NCI-H345 treated with DMSO at 0.1 percent for 48 hours (cell line): ENCODE measurements around the gene UNC5CL.

Experiments used
- DNase-seq: peaks from one replicate; lab custom pipeline; 2025; ENCODE audit not compliant: unreplicated experiment; lab: John Stamatoyannopoulos, UW

Gene UNC5CL, protein sequence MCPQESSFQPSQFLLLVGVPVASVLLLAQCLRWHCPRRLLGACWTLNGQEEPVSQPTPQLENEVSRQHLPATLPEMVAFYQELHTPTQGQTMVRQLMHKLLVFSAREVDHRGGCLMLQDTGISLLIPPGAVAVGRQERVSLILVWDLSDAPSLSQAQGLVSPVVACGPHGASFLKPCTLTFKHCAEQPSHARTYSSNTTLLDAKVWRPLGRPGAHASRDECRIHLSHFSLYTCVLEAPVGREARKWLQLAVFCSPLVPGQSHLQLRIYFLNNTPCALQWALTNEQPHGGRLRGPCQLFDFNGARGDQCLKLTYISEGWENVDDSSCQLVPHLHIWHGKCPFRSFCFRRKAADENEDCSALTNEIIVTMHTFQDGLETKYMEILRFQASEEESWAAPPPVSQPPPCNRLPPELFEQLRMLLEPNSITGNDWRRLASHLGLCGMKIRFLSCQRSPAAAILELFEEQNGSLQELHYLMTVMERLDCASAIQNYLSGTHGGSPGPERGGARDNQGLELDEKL

DNA sequence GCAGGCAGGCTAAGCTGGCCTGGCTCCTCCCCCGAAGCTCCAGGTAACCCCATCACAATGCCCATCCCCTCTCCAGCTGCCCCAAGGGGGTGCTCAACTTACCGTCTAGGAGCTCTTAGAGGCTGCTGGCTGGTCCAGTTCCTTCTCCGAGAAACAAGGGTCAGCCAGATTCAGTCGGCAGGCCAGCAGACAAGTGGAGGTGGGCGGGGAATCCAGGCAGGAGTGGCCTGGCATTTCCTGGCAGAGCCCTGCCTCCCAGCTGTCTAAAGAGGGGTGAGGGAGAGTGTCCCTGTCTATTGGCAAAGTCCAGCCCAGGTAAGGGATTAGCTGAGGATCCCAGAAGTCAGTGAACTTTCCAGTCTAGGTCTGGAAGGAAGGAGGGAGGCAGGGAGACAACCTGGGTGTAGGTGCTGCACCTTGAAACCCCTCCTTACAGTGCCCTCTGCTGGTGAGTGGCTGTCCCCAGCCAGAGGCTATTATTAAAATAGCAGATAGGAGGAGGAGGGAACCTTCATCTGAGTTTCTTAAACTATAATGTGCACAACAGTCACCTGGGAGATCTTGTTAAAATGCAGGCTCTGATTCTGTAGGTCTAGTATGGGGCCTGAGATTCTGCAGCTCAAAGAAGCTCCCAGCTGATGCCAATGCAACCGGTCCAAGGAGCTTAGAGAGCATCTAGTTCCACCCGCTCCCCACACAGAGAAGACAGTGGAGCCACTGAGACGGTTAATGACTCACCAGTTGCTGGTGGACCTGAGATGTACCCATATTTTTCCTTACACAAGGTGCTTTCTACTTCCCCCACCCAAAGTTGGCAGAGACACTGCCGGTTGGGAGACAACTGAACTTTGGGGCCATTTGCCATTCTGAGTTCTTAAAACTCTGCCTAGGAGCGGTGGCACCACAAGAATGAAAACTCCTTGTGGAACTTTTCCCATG is at the start of gene UNC5CL:
Gene UNC5CL (minus strand): TSS at position 162 of the 939 bp plus-strand sequence. CDS start 4,147 bp downstream, outside the sequence.
- peak; percentile 5 for DNase-seq

DNA sequence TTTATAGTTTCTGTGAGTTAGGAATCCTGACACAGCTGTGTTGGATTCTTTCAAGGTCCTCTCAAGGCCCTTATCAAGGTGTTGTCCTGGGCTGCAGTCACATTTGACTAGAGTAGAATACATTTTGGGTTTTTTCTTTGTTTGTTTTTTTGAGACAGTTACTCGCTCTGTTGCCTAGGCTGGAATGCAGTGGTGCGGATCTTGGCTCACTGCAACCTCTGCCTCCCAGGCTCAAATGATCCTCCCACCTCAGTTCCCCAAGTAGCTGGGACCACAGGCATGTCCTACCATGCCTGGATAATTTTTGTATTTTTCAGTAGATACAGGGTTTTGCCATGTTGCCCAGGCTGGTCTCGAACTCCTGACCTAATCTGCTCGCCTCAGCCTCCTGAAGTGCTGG is 49.4 kb upstream of the UNC5CL start:
- no peak for DNase-seq

DNA sequence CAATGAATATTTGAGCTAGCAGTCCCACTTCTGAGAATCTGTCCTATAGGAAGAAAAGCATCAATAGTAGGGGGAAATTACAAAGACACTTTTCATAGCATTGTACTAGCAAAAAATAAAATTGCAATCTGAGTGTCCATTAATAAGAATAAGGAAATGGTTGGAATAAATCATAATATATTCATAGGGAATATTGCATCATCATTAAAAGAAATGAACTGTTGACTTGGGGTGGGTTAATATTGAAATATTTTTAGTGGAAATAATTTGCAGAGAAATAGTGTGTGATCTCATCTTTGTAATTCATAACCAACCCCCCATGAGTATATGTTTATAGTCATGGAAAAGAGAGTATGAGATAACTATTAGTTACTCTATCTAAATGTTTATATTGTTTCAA is 46.2 kb upstream of the UNC5CL start:
- DNase-seq: no peak

DNA sequence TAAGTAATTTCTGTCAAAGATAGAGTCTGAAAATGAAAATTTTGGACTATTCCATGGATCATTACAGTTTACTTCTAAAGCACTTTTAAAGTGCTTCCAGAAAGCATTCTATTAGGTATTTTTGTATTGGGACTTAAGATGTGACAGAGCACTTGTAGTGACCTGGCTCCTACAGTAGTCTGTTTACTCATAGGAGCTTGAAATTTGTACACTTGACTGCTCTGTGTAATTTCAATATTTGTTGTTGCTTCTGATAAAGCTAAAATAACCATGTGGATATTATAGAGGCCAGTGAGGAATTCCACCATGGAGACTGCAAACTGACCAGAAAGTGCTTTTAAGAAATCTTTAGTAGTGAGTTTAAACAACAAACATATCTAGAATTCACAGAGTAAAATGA is 44.1 kb upstream of the UNC5CL start:
- no peak for DNase-seq

DNA sequence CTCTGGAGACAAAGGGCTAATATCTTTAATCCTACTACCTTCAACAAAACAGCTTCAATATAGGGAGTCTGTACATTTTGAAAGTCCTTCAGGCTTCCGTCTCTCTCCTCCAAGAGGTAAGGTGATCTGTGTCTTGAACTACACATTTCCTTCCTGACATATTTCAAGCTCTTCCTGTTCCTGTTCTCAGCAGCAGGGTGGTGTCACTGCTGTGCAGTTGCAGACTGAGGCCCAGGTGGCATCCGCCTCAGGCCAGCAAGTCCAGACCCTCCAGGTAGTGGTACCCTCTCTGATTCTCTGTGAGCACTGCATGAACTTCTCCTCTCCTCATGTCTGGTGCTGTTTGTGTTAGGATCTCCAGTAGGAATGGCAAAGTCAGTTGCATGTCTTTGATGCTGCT is 41.6 kb upstream of the UNC5CL start:
- no peak for DNase-seq

DNA sequence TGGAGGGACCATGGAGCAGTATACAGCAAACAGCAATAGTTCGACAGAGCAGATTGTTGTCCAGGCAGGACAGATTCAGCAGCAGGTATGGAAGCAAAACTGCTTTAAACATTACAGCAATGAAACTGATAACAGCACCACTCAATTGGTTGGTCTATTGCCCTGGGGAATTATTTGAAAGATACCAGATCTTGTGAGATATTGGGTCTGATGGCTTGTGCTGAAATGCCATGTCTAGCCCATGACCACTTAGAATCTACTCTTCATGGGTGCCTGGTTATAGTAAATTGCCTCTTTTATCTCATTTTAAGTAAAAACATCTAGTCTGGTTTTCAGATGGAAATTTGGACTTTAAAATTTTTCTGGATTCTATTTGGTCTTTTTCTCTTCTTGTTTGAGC is 40.1 kb upstream of the UNC5CL start:
- no peak for DNase-seq

DNA sequence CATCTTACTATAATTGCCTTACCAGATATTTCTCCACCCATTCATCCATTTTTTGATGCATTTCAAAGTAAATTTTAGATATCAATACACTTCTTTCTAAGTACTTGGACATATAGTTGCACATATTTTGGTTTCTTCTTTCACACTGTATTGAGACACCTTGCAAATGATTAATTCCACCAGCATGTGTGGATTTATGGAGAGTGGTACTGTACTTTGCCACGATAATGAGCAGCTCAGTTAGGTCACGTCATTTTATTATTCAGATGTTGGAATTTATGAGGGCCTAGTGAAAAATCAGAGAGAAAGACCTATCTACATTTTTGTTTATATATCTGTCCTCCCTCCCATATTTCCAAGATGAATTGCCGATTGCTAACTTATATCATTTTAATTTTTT is 39.1 kb upstream of the UNC5CL start:
- DNase-seq: no peak

DNA sequence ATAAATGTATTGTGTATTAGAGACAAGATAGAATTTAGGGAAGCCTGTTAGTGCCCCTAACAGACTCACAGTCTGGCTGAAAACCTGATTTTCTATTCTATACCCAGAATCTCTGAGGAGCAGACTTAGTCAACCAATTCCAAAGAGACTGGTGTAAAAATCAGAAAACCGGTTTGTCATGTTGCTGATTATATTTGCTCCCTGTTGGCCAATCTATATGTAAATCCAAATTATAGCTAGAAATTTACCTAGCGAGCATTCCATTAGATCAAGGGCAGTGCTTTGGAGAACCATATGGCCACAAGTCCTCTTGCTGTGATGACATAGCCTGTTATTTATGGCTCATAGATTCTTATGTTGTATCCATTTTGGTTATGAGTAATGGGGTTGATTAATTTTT is 38.5 kb upstream of the UNC5CL start:
- no peak for DNase-seq

DNA sequence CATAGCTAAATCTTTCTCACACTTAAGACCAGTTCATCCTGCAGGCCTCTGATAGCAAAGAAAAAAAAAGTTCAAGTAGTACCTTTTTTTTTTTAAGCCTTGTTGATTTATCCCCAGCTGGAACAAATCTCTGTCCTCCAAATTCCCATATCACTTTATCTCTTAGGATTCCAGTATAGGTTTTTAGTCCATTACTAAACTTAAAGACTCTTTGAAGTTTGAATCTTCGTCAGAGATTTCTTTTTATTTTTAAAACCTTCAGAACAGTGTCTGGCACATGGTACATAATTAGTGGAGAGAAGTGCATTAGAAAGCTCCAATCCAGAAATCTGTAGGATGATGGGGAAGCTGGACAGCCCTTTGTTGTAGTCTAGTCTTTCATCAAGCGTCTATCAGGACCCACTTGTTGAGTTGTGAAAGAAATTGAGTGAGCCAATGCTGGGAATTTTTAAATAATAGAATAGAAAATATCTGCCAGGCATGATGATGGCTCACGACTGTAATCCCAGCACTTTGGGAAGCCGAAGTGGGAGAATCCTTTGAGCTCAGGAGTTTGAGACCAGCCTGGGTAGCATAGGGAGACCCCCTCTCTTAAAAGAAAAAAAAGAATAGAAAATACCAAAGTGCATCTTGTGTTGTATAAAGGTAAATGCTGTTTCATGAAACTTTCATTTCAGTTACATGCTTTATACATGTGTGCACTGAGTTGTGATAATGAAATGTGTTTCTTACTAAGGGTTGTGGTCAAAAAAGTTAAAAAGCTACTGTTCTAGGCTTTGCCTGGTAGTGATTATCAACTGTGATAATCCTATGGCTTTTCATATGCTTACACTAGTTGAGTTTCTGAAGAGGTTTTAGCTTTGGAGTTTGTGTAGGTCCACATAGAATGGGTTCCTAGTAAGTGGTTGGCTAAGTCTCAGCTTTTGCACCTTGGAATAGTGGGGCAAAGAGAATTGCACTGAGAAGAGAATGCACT is 36.9 kb upstream of the UNC5CL start:
- DNase-seq: no peak

DNA sequence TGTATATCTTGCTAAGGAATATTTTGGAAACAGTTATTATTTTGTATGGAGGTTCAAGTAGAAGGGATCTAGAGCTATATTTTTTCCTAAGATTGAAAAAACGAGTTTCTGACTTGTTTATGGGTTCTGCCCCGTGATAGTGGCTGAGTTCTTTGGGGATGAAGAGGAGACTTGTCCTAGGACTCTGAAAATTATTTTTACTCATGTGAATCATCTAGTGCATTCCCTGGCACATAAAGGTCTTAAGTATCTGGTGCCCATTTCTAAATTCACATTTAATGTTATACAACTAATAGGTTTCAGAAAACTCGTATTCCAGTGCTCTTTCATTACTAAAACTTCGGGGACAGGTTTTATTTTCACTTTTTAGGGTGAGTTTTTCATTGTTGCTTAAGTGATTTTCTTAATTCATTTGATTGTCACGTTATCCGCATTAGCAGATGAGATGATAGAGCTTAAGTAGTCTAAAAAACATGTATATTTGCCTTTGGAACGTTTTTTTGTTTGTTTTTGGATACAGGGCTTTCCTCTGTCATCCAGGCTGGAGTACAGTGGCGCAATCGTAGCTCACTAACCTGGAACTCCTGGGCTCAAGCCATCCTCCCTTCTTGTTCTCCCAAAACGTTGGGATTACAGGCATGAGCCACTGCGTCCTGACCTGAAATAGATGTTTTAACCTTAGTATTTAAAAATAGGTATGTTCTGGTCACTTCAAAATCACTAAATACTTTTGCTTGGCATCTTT is 35.8 kb upstream of the UNC5CL start:
- DNase-seq: no peak

DNA sequence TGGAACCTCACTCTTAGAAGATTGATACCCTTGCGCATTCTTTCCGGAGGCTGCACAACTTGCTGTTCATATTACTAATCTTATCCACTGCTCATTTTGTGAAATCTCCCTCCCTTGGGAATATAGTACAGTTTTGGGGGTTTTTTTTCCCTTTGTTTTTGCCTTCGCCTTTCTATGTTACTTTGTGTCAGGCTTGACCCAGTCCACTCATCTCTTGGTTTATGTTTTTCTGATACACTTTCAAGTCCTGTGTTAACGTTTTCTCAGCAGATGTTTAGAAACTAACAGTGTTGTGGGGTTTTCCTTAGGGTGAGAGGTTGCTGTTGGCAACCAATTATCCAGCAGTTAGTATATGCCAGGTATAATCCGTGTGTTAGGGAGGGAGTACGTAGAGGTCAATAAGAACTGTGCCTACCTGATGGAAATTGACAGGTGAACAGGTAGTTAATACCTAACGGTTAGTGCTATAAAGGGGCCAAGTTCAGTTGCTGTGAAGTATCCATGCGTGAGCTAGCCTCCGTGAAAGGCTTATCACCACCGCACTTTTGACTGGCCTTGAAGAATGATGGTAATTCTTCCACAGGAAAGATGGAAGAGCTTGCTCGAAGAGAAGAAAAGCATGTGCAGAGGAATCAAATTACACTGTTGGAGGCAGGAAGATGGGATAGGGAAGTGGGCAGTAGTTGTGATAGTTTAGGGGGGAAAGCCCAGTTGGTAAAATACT is 35.1 kb upstream of the UNC5CL start:
- DNase-seq: no peak

DNA sequence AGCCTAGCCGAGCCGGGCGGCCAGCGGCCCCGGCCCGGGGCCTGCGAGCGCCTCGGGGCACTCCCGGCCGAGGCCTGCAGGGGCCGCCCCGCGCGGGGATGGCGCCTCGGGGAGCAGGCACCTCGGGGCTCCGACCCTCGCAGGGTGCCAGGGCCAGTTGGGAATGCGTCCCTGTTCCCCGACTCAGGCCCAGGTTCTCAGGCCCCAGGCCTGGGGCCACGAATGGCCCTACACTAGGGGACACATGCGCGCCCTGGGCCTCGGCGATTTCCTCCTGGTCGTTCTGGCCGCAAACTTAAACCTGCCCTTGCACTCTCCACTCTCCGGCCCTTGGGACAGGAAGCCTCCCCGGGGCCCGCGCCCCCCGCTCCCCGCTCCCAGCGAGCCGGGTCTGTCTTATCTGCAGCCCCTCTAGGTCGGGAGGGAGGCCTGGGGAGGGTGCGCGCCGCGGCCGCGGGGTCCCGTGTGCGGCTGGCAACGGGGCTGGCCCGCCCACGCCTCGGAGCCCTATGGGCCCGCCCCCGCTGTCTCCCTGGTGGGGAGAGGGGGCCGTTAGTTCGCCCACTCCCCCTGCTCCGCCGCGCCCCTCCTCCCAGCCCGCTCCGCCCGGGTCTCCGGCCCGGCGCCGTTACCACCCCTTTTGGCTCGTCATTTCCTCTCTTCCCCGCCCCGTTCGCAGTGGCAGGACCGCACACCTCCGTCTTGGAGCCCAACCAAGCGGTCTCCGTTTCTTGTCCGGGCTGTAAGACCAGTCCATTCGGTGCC is 34.4 kb upstream of the UNC5CL start:
- DNase-seq: peak; percentile 32

DNA sequence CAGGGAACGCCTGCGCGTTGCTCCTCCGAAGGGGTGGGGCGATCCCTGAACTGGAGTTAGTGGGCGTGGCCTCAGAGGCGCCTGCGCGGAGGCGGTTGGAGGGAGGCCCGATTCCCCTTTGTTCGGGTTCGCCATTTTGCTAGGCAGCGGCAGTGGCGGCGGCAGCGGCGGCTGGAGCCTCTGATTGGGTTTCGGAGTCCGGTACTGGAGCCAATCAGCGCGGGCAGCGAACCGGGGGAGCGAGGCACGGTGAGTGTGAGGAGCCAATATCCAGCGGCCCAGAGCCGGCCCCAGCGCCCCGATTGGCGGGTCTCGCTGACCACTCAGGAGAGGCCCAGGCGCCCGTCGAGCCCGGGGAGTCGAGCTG is 33.8 kb upstream of the UNC5CL start, which contains the start of gene NFYA:
Gene NFYA (plus strand): TSS at position 139 of the 367 bp plus-strand sequence. CDS start 6,116 bp downstream, outside the sequence.
- no peak for DNase-seq

DNA sequence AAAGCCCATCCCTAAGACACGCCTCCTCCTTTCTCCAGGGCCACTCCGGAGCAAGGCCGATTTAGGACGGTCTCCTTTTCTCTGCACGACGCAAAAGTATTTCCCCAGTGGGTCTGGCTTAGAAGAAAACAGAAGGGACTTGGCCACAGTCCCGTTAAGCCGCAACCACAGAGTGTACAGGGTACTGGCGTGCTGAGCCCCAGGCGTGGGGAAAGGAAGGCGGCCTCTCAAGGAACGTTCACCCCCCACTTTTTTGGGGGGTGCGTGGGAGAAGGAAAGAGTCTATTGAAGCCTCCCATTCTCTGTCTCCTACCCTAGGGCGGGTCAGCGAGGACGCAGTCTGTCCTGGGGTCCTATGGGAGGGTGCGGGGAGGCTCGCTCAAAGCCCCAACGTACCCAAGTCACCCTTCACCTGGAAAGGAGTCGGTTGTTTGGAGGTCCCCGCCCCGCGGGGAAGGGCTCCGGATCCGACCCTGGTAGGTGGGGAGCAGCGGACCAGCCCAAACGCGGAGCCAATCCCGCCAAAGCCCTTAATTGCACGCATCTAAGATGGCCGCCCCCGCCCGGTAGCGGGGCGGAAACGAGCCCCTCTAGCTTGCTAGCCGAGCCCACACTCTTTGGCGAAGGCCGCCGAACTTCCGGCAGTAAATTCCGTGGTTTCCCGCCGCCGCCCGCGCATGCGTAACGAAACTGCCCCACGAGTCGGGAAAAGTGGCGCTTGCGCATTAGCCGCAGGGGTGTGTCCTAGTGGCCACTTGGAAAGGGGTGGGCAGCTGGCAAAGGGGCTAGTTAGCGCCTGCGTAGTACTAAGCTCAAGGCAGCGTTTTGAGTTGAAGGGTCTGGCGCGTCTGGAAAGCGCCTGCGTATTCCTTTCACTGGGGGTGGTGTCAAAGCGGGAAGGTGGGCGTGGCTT is 33.2 kb upstream of the UNC5CL start, which contains the start of gene OARD1:
Gene OARD1 (minus strand): TSS at position 434 of the 913 bp plus-strand sequence. CDS start 722 bp downstream, outside the sequence.
- DNase-seq: peak; percentile 99

DNA sequence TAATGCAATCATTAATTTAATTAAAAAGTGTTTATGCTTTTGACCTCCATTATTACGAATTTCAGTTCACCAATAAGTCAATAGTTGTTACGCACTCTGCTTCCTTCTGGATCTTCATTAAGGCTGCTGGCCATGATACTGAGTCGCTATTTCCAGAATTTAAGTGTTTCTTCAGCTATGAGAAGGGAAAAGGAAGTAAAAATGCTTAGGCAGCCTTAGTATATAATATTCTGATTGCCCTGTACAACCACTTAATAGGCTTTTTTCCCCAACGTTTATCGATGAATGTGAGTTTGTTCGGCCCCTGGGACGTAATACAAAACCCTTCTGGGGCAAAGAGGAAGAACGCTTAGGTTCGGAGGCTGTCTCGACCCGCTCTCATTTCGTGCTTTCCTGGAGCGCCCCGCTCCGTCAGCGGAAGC is 32.5 kb upstream of the UNC5CL start:
- no peak for DNase-seq

DNA sequence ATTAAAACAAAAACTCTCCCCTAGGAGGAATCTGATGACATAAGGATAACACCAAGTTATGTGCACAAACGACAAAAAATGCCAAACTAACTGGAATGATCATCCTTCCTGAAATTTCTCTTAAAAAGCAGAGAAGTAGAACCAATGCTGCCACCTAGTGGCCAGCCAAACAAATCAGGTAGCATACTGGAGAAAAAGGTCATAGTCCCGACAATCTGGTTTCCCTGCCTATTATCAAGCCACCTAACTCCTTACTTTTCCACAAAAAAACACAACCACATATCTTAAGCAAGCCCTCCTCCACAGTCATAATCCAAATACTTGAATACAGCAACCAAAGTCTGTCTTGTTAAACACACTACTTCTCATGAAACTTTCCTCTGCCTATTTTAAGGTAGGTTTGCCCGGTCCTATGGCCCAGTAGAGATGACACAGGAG is 27.9 kb upstream of the UNC5CL start:
- peak; percentile 42 for DNase-seq

DNA sequence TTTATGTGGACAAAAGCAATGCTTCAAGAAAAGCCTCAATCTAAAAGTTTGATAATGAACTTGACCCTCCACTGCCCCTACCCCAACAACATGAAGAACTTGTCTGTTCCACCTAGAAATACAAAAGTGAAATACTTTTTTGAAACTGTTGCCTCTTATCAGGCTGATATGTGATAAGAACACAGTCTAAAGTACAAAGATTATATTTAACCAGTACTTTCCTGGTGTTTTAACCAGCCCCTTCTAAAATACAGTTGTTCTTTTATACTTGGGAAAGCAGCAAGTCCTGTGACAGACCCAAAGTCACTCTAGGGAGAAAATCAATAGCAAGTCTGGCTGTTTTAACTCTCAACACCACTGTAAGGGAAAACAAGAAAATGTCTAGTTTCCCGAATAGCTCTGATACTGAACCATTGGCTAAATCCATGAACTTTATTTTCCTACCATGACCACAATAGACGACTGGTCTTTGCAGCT is 26.6 kb upstream of the UNC5CL start:
- no peak for DNase-seq
